ENCODE data around the gene POLR3C.

Gene POLR3C

DNA sequence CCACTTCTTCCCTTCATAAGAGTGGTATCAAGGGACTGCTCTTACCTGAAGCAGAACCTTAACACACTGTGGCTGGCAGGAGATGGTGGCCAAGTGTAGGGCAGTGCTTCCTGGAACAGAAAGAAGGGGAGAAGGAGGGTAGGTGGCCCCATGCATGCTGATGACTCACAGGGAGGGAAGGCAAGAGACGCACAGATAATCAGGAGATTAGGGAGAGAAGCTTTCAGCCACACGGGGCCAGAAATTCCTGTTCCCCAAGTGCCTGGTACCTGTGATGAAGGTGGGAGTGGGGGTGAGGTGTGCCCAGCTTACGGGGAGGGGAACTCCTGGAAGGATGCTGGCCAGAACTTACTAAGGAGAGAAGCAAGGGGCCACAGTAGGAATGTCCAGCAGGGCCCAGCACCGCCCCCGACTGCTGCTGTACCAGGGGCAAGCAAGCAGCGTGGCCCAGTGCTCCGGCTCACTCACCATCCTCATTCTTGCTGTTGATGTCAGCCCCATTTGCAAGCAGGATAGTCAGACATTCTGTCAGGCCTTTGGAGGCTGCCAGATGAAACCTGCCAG lies 54.0 kb downstream of the POLR3C start:
- no peak for DNase-seq

DNA sequence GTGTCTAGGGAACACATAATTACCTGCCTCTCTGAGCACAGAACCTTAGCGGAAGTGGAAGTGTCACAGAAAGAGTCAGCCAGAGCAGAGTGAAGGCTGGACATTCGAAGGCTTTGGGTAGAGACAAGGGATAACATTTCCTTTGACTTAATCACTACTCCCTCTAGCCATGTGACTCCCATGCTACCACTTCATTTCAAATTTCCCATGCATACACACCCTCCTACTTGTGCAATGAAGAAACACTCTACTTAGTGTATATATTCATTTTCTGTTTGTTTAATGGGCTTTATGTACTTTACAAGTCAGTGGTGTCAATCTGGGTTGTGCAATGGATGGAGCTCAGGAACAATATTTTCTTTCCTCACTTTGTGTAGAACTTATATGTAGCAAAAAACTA lies 54.7 kb downstream of the POLR3C start:
- no peak for DNase-seq

DNA sequence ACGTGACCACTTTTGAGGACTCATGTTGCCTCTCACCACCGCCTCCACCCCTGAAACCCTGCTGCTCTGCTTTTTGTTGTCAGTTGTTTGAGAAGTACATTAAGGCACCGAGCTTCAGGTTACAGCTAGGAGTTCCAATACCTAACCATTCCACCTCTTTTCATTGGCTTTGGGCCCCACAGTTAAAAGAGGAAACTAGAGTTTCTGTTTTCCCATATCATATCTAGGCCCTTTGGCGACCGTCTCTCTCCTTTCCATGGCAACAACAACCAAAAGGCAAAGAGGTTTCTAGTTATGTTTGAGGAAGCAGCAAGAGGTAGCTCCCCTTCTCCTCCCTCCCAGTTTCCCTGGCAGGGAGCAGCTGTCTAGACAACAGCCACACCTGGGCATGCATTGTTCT lies 55.8 kb downstream of the POLR3C start:
- DNase-seq, result peak; percentile 6

DNA sequence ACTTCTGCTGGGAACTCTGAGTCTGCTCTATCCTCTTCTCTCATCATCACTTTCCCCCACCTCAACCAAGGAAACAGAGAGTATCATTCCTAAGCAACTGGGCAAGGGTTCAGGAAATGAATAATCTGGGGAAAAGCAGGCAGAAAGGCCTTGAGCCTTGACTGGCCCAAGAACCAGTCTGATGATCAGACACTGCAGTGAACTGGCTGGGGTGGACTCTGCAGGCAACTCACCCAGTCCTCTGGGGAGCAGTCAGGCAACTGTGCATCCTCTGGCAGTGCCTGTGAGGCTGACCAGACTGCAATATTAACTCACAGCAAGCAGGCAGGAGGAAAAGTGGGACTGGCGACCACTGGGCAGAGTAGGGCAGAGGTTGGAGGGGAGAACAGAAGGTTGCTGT lies 60.7 kb downstream of the POLR3C start:
- DNase-seq, result no peak

DNA sequence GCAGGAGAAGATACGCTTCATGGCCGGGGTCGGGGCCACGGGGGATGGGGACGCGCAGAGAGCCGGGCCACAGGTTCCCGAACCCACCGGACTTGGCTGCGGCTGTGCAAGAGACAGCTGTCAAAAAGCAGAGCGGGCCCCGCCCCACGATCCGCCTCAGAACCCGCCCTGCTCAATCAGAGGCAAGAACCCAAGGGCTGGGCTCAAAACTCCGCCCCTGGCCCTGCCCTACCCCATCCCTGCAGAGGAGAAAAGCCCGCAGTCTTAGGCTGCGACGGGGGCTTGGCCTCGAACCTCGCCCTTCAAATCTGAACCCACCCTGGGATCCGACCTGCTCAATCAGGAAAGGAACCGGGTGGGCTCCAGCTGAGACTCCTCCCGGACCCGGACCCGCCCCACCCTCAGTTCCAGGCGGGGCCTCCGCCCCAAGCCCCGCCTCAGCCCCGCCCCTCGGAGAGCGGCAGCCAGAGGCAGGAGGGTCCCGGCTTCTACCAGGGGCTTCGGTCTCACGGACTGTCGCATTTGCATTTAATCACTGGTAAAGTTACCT lies 61.8 kb downstream of the POLR3C start, which contains the start of gene ANKRD35:
ANKRD35 (minus strand) TSS at position 129 of the 550 bp plus-strand sequence; CDS start at position 21, 108 bp downstream.
- DNase-seq, result peak; percentile 28

DNA sequence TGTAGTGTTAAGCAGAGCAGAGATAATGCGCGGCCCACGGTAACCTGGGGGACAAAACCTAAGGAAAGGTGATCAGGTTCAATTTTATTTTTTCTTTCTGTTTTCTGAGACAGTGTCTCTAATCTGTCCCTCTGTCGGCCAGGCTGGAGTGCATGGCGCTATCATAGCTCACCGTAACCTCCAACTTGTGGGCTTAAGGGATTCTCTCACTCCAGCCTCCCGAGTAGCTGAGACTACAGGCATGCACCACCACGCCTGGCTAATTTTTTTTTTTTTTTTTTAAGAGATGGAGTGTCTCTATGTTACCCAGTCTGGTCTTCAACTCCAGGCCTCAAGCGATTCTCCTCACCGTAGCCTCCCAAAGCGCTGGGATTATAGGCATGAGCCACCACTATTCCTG lies 62.4 kb downstream of the POLR3C start:
- DNase-seq, result no peak

DNA sequence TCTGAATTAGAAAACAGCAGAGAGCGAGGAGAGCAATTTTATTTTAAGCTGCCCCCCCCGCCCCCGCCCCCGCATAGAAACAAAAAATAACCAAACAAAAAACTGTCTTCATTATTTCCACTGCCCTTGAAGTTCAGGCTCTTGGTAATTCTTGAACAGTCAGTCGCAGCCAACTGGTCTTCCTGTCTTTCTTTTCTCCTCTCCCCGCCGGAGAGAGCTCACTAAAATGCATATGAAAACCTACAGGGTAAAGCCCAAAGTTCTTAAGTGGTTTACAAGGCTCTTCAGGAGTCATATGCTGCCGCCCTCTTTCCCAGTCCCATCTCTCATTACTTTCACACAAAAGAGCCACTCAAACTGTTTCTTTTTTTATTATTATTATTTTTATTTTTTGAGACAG lies 62.8 kb downstream of the POLR3C start:
- no peak for DNase-seq

DNA sequence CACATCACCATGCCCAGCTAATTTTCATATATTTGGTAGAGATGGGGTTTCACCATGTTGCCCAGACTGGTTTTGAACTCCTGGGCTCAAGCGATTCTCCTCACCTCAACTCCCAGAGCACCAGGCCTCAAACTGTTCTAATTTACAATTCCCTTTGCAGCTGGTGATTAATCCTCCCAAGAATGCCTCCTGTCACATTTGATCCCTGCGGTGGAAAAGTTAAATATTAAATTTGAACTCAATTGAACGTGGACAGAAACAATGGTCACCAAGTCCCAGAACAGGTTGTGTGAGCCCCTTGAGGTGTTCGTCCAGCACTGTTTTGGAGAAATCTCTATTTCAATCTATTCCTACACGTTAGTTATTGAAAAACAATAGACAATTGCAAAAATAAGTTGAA lies 63.6 kb downstream of the POLR3C start:
- no peak for DNase-seq

DNA sequence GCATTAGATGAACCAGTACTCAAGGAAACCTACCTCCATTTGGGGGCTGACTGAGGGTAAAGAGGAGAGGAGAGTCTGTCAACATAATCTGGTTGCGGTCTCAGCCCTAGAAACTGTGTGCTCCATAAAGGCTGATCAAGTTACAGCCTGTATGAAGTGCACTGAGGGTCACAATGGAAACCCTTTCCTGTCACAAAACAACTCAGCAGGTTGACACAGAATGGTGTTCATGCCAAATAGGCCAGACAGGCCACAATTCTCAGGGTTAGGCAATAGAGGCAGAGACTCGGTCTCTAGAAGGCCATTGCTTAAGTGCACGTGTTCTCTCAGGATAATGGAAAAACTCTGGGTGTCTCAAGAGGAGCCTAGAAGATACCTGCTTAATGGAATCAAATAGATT lies 65.7 kb downstream of the POLR3C start:
- no peak for DNase-seq

DNA sequence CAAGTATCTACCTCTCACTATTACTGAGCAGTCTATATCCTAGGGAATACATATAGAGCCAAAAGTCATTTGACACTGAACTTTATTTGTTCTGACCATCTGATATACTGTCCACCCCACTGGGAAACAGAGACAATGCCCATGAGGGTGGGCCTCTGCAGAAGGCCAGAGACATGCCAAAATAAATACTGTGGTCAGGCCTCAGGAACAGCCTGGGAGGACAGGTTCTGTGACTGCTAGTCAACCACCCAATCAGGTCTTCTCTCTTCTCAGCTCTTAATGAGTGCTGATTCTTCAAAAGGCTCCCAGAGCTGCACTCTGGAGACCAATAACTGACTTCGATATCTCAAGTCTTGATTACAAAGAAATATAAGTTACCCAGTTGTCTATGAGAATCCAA lies 67.1 kb downstream of the POLR3C start:
- no peak for DNase-seq

DNA sequence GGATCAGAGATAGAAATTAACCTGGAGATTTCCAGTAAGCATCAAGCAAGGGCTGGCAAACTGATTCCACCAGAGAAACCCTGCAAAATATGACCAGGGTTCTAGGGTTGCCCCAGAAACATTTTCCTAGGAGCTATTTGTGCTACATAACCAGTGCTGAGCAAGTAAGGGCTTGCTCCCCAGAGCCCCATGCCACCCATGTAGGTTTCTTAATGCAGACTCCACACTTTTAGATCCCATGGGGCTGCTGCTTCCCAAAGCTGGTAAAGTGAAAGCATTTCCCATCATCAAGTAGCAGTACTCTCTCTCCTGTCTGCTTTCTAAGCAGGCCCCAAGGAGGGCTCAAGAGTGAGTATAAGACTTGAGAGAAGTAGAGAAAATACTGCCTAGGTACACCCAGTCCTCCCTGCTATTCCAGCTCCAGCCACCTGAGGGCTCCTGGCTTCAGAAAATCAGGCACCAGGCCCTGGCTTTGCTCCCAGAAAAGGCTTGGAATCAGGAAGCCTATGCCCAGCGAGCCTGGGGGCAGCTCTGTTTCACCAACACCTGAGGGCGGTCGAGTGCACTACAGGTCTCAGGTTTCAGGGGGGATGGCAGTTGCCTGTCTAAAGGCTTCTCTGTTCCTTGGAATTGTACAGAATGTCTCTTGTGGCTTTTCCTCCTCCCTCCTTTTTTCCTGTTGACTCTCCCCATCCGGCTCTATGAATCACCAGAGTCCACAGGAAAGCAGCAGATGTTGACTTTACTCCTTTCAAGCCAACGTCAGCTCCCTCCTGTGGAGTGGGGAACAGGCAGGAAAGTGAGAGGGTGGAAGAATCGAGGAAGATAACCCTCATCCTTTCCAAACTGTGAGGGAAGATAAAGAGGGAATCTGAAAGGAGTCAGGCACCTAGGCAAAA lies 67.8 kb downstream of the POLR3C start:
- DNase-seq, result peak; percentile 53

DNA sequence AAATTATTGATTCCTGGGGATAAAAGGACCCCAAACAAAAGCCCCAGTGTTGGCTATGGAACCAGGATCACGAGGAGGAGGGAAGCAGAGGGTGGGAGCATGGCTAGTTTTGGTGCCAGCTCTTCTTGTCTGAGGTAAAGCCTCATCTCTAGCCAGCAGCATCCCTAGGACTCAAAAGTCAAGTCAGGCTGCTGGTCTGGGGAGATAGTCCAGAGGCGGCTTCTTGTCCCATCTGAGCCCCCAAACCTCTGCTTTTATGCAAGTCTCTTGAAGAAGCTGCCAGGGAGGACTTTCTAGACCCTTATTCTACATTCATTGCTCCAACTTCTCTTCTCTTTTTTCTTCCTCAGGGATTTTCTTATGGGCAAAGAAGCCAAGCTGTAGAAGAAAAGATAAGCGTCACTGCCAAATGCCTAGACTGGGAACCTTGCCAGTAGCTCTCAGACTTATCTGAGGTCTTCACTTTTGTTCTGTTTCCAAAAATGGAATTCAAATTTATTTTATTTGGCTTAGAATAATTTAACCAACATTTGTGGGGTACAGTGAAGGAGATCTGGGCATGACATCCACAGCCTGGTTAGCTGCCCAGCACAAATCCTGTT lies 68.6 kb downstream of the POLR3C start:
- DNase-seq, result no peak

DNA sequence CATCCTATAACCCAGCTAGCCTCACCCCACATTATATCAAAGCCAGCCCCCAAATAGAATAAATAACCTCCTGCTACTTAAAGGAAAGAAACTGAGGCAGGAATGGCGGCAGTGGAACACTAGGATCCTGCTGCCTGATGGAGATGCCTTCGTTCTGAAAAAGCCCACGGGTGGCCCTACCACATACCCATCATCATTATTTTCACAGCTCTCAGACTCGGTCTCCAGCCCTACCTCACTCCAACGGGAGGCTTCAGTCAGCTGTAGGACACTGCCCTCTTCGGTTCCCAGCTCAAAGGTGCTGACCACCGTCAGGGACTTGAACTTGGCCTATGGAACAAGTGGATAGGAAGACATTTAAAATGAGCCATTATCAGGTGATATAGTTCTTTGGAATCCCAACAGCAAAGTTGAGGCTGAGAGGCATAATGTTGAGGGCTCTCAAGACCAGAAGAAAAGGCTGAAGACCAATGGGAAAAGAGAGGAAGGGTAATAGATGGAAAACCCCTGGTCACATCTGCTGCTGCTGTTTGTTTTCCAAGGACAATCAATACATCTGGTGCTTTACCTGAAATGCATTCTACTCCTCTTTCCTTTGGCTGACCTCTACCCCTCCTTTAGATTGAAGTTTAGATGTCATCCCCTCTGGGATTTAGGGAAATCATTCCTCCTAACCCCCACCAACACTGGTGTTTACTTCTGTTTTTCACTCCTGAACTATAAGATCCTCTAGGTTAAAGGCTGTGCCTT lies 69.5 kb downstream of the POLR3C start:
- no peak for DNase-seq

Measured in GDM1 (cell line).